ENCODE results near the gene CYP3A7. TPM values are rescaled to one million over a fixed set of nuclear protein-coding genes. Genes with fewer than 3 reads are reported as not detected.

The CYP3A7 gene
- total RNA-seq, 1 experiment from 2014 or later: not detected

- H3K27ac ChIP-seq (ENCODE audit: insufficient read length, low read depth, low read length): no peak overlapping the region
Measured at GRCh38 chr7:99677013-99677647, 57.9 kb downstream of the CYP3A7 start.

More at GRCh38 chr7:99677013-99677647, 57.9 kb downstream of the CYP3A7 start:
- Histone ChIP-seq H3K79me1 (ENCODE audit: insufficient read depth, low read depth, low read length, poor library complexity, severe bottlenecking) (no peaks in the 10 kb centered on the region), H3K56ac (ENCODE audit: insufficient read length, low read depth, low read length) (no peak overlapping the region), H3T11ph (ENCODE audit: low read length) (no peak overlapping the region), H2BK5ac (ENCODE audit: insufficient read length, low read length) (no peak overlapping the region), H3K79me2 (ENCODE audit: insufficient read depth, low read length) (no peaks in the 10 kb centered on the region), H3K23ac (ENCODE audit: insufficient read length, low read depth, low read length) (no peak overlapping the region), H2AFZ (ENCODE audit: low read length) (no peak overlapping the region), H2BK120ac (ENCODE audit: low read depth, low read length, poor library complexity, severe bottlenecking) (no peak overlapping the region), H4K91ac (ENCODE audit: insufficient read length, low read depth, low read length) (no peak overlapping the region), H2BK12ac (ENCODE audit: insufficient read length, low read depth, low read length) (no peak overlapping the region), H3K4me1 (ENCODE audit: insufficient read depth, low read length) (no peaks in the 10 kb centered on the region), H2BK20ac (ENCODE audit: low read depth, low read length, poor library complexity, severe bottlenecking) (no peak overlapping the region), H3K9me3 (ENCODE audit: control insufficient read depth, low read depth, low read length) (no peaks in the 10 kb centered on the region), H3K14ac (ENCODE audit: insufficient read depth, low read length) (no peak overlapping the region), H4K5ac (ENCODE audit: insufficient read length, low read depth, low read length) (no peak overlapping the region), H3K9ac (ENCODE audit: extremely low read depth, insufficient read length, low read length) (no peak overlapping the region), H3K18ac (ENCODE audit: insufficient read length, low read depth, low read length) (no peak overlapping the region), H2AK5ac (ENCODE audit: insufficient read length, low read length) (no peak overlapping the region), H2BK15ac (ENCODE audit: low read depth, low read length) (no peak overlapping the region), H3K23me2 (ENCODE audit: insufficient read length, low read depth, low read length, poor library complexity, severe bottlenecking) (no peaks in the 10 kb centered on the region), H4K20me1 (ENCODE audit: control insufficient read depth, insufficient read depth, insufficient read length) (no peaks in the 10 kb centered on the region), H4K8ac (replicated peaks; ENCODE audit: insufficient read length, low read depth, low read length) (no peak overlapping the region), H3K4me2 (ENCODE audit: insufficient read depth, insufficient read length, low read length) (no peak overlapping the region), H3K4ac (ENCODE audit: low read depth, low read length) (no peak overlapping the region), H3K27me3 (ENCODE audit: insufficient read depth, low read length) (no peaks in the 10 kb centered on the region)
- DNase-seq: no peak
- TF ChIP-seq CTCF (conservative IDR thresholded peaks at IDR 0.05): no peak
- Mint-ChIP-seq H3K4me1 (peaks cover 17 to 21% of the 10 kb centered on the region in 2 experiments), H3K27me3 (ENCODE audit: low read depth) (peaks cover 3% of the 10 kb centered on the region), H3K4me3 (no peak overlapping the region), H3K27ac (no peak overlapping the region), H3K9me3 (peaks cover 0 to 7% of the 10 kb centered on the region in 2 experiments; a peak in 1 of 5 replicates), H3K36me3 (ENCODE audit: insufficient read depth in 1 of 3, low read depth in 3 of 3) (peaks cover 0 to 3% (median under 1%) of the 10 kb centered on the region in 3 experiments; a peak in 2 of 7 replicates)
- WGBS (ENCODE audit: extremely low coverage, insufficient read length, low lambda C conversion rate): no CpG with 5 or more reads among the region's 4 CpGs

Measured in H9 (cell line).